Lung (tissue), 12 donors: ENCODE results near the gene DHCR7. TPM values are rescaled to one million over a fixed set of nuclear protein-coding genes. Genes with fewer than 3 reads are reported as not detected.

Source experiments
- ATAC-seq: fragments of 200-7000 bp; cut with Tn5 transposase; one replicate; pipeline ENCODE4 v1.9.1; 2020; ENCODE audit warnings: moderate number of reproducible peaks; ENCODE audit not compliant: insufficient read depth, low FRiP score
- DNase-seq, 3 donors: peaks; one replicate each; pipeline ENCODE4 v3.0.0-alpha.2; 2013 to 2017
- H3K27ac ChIP-seq, 2 donors: one replicate each; pipeline ENCODE4 v1.5.1; 2013; ENCODE audit warnings: mild to moderate bottlenecking in 2 of 2, moderate library complexity in 2 of 2, control low read depth in 1 of 2, inconsistent platforms in 1 of 2, low read depth in 1 of 2, low read length in 1 of 2
- H3K27me3 ChIP-seq, 3 donors: one replicate each; pipeline ENCODE4 v1.5.1; 2013; ENCODE audit warnings: low read length in 2 of 3; ENCODE audit not compliant: control insufficient read depth in 3 of 3, insufficient read depth in 3 of 3
- H3K36me3 ChIP-seq, 4 donors: one replicate each; pipeline ENCODE4 v1.5.1; 2013; ENCODE audit warnings: low read length in 4 of 4, mild to moderate bottlenecking in 1 of 4, moderate library complexity in 1 of 4; ENCODE audit not compliant: control insufficient read depth in 4 of 4, insufficient read depth in 4 of 4
- H3K4me1 ChIP-seq, 5 donors: one replicate each; pipeline ENCODE4 v1.5.1; 2013; ENCODE audit warnings: low read length in 5 of 5, mild to moderate bottlenecking in 2 of 5, moderate library complexity in 1 of 5; ENCODE audit not compliant: control insufficient read depth in 5 of 5, insufficient read depth in 5 of 5
- H3K4me3 ChIP-seq: one replicate; pipeline ENCODE4 v1.5.1; 2013; ENCODE audit warnings: mild to moderate bottlenecking, control low read depth, moderate library complexity
- H3K9ac ChIP-seq, 2 donors: one replicate each; pipeline ENCODE4 v1.5.1; 2013; ENCODE audit warnings: low read length in 2 of 2, control low read depth in 1 of 2; ENCODE audit not compliant: insufficient read depth in 1 of 2
- H3K9me3 ChIP-seq, 4 donors: one replicate each; pipeline ENCODE4 v1.5.1; 2013; ENCODE audit warnings: low read length in 3 of 4, mild to moderate bottlenecking in 1 of 4, moderate library complexity in 1 of 4; ENCODE audit not compliant: control insufficient read depth in 4 of 4, insufficient read depth in 3 of 4
- CTCF ChIP-seq: IDR thresholded peaks from 2 replicates; pipeline ENCODE4 v1.5.1; 2012; ENCODE audit warnings: mild to moderate bottlenecking; ENCODE audit errors: control extremely low read depth, extremely low read depth
- WGBS, 2 donors: extraction: QIAGEN DNeasy Blood & Tissue Kit; methylation state at CpG; one replicate each; pipeline ENCODE4 v1.1.7; 2013; 5-methylcytosine and 5-hydroxymethylcytosine counted together
- polyA plus RNA-seq, 2 donors: library from polyadenylated mRNA; stranded (reverse); fragments of 200-250 nt; gene quantifications; one replicate each; pipeline ENCODE4 v1.2.1, GENCODE V29; 2013
- total RNA-seq, 2 donors: library from RNA; depleted of rRNA in 1 of 2; stranded (reverse); fragments of >200 nt in 1 of 2; gene quantifications; one replicate each; pipeline ENCODE4 v1.2.1, GENCODE V29; 2014 to 2021
- donor health status: control.
- donor health status: control.
- donor health status: Bipolar disorder and iron deficiency.
- donor health status: healthy.
- donor health status: DM: yes; HTN: yes; CAD: no.

The DHCR7 gene
- total and polyA plus RNA-seq, 4 donors = 41.2 to 138 (median 68.1) TPM

GRCh38 chr11:71432761-71433647 lies 15.2 kb downstream of the DHCR7 start:
- peaks cover 0 to 11% (median 6%) of the 10 kb centered on the region in 5 donors for H3K4me1 ChIP-seq
- ATAC-seq = no peak
- peaks cover 0 to 19% (median 0%) of the 10 kb centered on the region in 4 donors for H3K36me3 ChIP-seq
- H3K27me3 ChIP-seq = no peaks in the 10 kb centered on the region
- TF ChIP-seq CTCF = no peak
- peaks cover 0 to under 1% (median 0%) of the 10 kb centered on the region in 4 donors for H3K9me3 ChIP-seq
- H3K27ac ChIP-seq = no peak overlapping the region
- no peak overlapping the region for H3K4me3 ChIP-seq
- WGBS, 2 donors = 87 to 94% methylated on average over 7 of the region's 7 CpGs
- no peak overlapping the region for H3K9ac ChIP-seq
- DNase-seq = no peak

GRCh38 chr11:71431271-71431670 lies 16.9 kb downstream of the DHCR7 start:
- ATAC-seq (no peak), DNase-seq (no peak)
- Histone ChIP-seq H3K9me3 (peaks cover 0 to 4% (median 0%) of the 10 kb centered on the region in 4 donors), H3K9ac (no peak overlapping the region), H3K4me3 (no peak overlapping the region), H3K27ac (no peak overlapping the region), H3K4me1 (peaks cover 0 to 11% (median 6%) of the 10 kb centered on the region in 5 donors), H3K27me3 (no peaks in the 10 kb centered on the region), H3K36me3 (peaks cover 0 to 11% (median 0%) of the 10 kb centered on the region in 4 donors)
- 64 to 76% methylated on average over 7 of the region's 7 CpGs for WGBS, 2 donors
- no peak for TF ChIP-seq CTCF

GRCh38 chr11:71430166-71430565 lies 18.0 kb downstream of the DHCR7 start:
- peaks cover 0 to 4% (median 0%) of the 10 kb centered on the region in 4 donors for H3K9me3 ChIP-seq
- peaks cover 0 to 11% (median 6%) of the 10 kb centered on the region in 5 donors for H3K4me1 ChIP-seq
- 87 to 91% methylated on average over 9 of the region's 9 CpGs for whole genome bisulfite sequencing, 2 donors
- no peak for DNase-seq
- no peak overlapping the region for H3K27ac ChIP-seq
- peaks cover 0 to 5% (median 0%) of the 10 kb centered on the region in 4 donors for H3K36me3 ChIP-seq
- TF ChIP-seq CTCF = no peak
- H3K9ac ChIP-seq = no peak overlapping the region
- no peak for ATAC-seq
- no peak overlapping the region for H3K4me3 ChIP-seq
- H3K27me3 ChIP-seq = no peaks in the 10 kb centered on the region
